Measurements from ENCODE around the gene PNPLA6. TPM values are rescaled to one million over a fixed set of nuclear protein-coding genes. Genes with fewer than 3 reads are reported as not detected.

Gene PNPLA6
- total and polyA plus RNA-seq, 2 experiments from 2014 or later = 43.0 to 50.5 TPM

GRCh38 chr19:7540761-7541474 lies 5.4 kb downstream of the PNPLA6 start:
- 92% methylated on average over 26 of the region's 39 CpGs for WGBS (ENCODE audit: low lambda C conversion rate, missing lambda C conversion rate)
- H3K9me3 ChIP-seq (ENCODE audit: low read depth) = no peaks in the 10 kb centered on the region
- TF ChIP-seq EZH2 (IDR thresholded peaks at IDR 0.05; ENCODE audit: borderline replicate concordance) (no peak), EZH2phosphoT487 (IDR thresholded peaks at IDR 0.05; ENCODE audit: low read depth, severe bottlenecking, unreplicated experiment) (no peak)
- TF ChIP-seq, protein P1, sequence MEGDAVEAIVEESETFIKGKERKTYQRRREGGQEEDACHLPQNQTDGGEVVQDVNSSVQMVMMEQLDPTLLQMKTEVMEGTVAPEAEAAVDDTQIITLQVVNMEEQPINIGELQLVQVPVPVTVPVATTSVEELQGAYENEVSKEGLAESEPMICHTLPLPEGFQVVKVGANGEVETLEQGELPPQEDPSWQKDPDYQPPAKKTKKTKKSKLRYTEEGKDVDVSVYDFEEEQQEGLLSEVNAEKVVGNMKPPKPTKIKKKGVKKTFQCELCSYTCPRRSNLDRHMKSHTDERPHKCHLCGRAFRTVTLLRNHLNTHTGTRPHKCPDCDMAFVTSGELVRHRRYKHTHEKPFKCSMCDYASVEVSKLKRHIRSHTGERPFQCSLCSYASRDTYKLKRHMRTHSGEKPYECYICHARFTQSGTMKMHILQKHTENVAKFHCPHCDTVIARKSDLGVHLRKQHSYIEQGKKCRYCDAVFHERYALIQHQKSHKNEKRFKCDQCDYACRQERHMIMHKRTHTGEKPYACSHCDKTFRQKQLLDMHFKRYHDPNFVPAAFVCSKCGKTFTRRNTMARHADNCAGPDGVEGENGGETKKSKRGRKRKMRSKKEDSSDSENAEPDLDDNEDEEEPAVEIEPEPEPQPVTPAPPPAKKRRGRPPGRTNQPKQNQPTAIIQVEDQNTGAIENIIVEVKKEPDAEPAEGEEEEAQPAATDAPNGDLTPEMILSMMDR (IDR thresholded peaks at IDR 0.05; ENCODE audit: poor library complexity) = no peak

DNA sequence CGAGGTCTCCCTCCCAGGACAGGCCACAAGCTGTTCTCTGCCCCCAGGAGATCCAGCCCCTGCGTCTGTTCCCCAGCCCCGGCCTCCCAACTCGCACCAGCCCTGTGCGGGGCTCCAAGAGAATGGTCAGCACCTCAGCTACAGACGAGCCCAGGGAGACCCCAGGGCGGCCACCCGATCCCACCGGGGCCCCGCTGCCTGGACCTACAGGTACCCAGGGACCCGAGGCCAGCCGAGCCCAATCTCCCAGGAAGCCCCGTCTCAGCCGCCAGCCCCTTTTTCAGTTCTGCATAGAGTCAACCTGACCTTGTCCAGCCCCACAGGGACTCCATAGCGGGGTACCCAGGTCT lies 5.9 kb downstream of the PNPLA6 start:
- Histone ChIP-seq H3K4me2 (no peak overlapping the region), H3K4me3 (no peak overlapping the region), H3K27me3 (no peaks in the 10 kb centered on the region), H3K36me3 (replicated peaks; ENCODE audit: insufficient read depth, low read depth) (no peaks in the 10 kb centered on the region), H3K27ac (no peak overlapping the region), H4K20me1 (ENCODE audit: insufficient read depth, poor library complexity, severe bottlenecking) (no peaks in the 10 kb centered on the region), H3K9me2 (replicated peaks; ENCODE audit: insufficient read depth) (no peaks in the 10 kb centered on the region), H2AFZ (no peak overlapping the region), H3K4me1 (ENCODE audit: insufficient read depth) (no peaks in the 10 kb centered on the region), H3K9me3 (ENCODE audit: low read depth) (no peaks in the 10 kb centered on the region), H3K79me2 (no peaks in the 10 kb centered on the region)
- no peak for DNase-seq (ENCODE audit: low spot score)
- WGBS (ENCODE audit: low lambda C conversion rate, missing lambda C conversion rate) = 96% methylated on average over 15 of the region's 15 CpGs
- TF ChIP-seq EZH2phosphoT487 (IDR thresholded peaks at IDR 0.05; ENCODE audit: low read depth, severe bottlenecking, unreplicated experiment) = no peak
- no peak for TF ChIP-seq EZH2 (IDR thresholded peaks at IDR 0.05; ENCODE audit: borderline replicate concordance)
- TF ChIP-seq, protein P1 (IDR thresholded peaks at IDR 0.05; ENCODE audit: poor library complexity) = no peak

More at GRCh38 chr19:7540761-7541474, 5.4 kb downstream of the PNPLA6 start:
- H3K27me3 ChIP-seq = no peaks in the 10 kb centered on the region
- no peaks in the 10 kb centered on the region for H3K36me3 ChIP-seq (replicated peaks; ENCODE audit: insufficient read depth, low read depth)
- no peak overlapping the region for H3K27ac ChIP-seq
- H3K9me2 ChIP-seq (replicated peaks; ENCODE audit: insufficient read depth) = no peaks in the 10 kb centered on the region
- no peak overlapping the region for H3K4me3 ChIP-seq
- no peaks in the 10 kb centered on the region for H4K20me1 ChIP-seq (ENCODE audit: insufficient read depth, poor library complexity, severe bottlenecking)
- no peak overlapping the region for H2AFZ ChIP-seq
- no peak for DNase-seq (ENCODE audit: low spot score)
- no peak overlapping the region for H3K4me2 ChIP-seq
- H3K4me1 ChIP-seq (ENCODE audit: insufficient read depth) = no peaks in the 10 kb centered on the region
- no peaks in the 10 kb centered on the region for H3K79me2 ChIP-seq

GRCh38 chr19:7541828-7542443 lies 6.4 kb downstream of the PNPLA6 start:
- 96% methylated on average over 11 of the region's 11 CpGs for WGBS (ENCODE audit: low lambda C conversion rate, missing lambda C conversion rate)
- H3K27ac ChIP-seq = no peak overlapping the region
- H4K20me1 ChIP-seq (ENCODE audit: insufficient read depth, poor library complexity, severe bottlenecking) = no peaks in the 10 kb centered on the region
- H3K4me2 ChIP-seq = no peak overlapping the region
- no peaks in the 10 kb centered on the region for H3K36me3 ChIP-seq (replicated peaks; ENCODE audit: insufficient read depth, low read depth)
- H3K9me3 ChIP-seq (ENCODE audit: low read depth) = no peaks in the 10 kb centered on the region
- no peaks in the 10 kb centered on the region for H3K27me3 ChIP-seq
- H3K9me2 ChIP-seq (replicated peaks; ENCODE audit: insufficient read depth) = no peaks in the 10 kb centered on the region
- no peak for DNase-seq (ENCODE audit: low spot score)
- no peaks in the 10 kb centered on the region for H3K4me1 ChIP-seq (ENCODE audit: insufficient read depth)
- no peaks in the 10 kb centered on the region for H3K79me2 ChIP-seq
- TF ChIP-seq, protein P1 (IDR thresholded peaks at IDR 0.05; ENCODE audit: poor library complexity) = no peak
- TF ChIP-seq EZH2phosphoT487 (IDR thresholded peaks at IDR 0.05; ENCODE audit: low read depth, severe bottlenecking, unreplicated experiment) (no peak), EZH2 (IDR thresholded peaks at IDR 0.05; ENCODE audit: borderline replicate concordance) (no peak)
- H3K4me3 ChIP-seq = no peak overlapping the region
- H2AFZ ChIP-seq = no peak overlapping the region

All from hepatocyte (in vitro differentiated cells).